Heart right ventricle (tissue), 16 donors: ENCODE results near the gene PPEF2. TPM values are rescaled to one million over a fixed set of nuclear protein-coding genes. Genes with fewer than 3 reads are reported as not detected.
"Not testable (repeated sequence)": the region's sequence is repeated elsewhere in the genome, so short reads cannot be mapped to it uniquely, and the experiment has no call there.

Source experiments
- ATAC-seq, 8 donors: fragments of 200-7000 bp; cut with Tn5 transposase; one replicate each; pipeline ENCODE4 v1.9.1; 2020; ENCODE audit warnings: mild to moderate bottlenecking in 8 of 8, moderate library complexity in 8 of 8, moderate number of reproducible peaks in 1 of 8
- DNase-seq, 2 donors: peaks; one replicate each; pipeline ENCODE4 v3.0.0-alpha.2; 2020
- H3K27ac ChIP-seq, 10 donors: fragments of 200-600 bp; sonication (generic) in 2 of 10; one replicate each; pipeline versions ENCODE4 v1.5.0 to v1.8.0; 2020 to 2022; ENCODE audit warnings: mild to moderate bottlenecking in 3 of 10
- H3K27me3 ChIP-seq, 7 donors: fragments of 200-600 bp; one replicate each; pipeline ENCODE4 v1.8.0; 2021 to 2022; ENCODE audit warnings: mild to moderate bottlenecking in 2 of 7
- H3K36me3 ChIP-seq, 9 donors: fragments of 200-600 bp; sonication (generic) in 1 of 9; one replicate each; pipeline versions ENCODE4 v1.5.0 to v1.8.0; 2020 to 2022; ENCODE audit warnings: mild to moderate bottlenecking in 2 of 9
- H3K4me1 ChIP-seq, 9 donors: fragments of 200-600 bp; sonication (generic) in 1 of 9; one replicate each; pipeline versions ENCODE4 v1.5.0 to v1.8.0; 2020 to 2022; ENCODE audit warnings: mild to moderate bottlenecking in 4 of 9
- H3K4me3 ChIP-seq, 10 donors: fragments of 200-600 bp; sonication (generic) in 2 of 10; one replicate each; pipeline versions ENCODE4 v1.5.0 to v1.8.0; 2020 to 2022; ENCODE audit warnings: mild to moderate bottlenecking in 7 of 10, moderate library complexity in 2 of 10
- H3K9me3 ChIP-seq, 11 donors: fragments of 200-600 bp in 10 of 11; sonication (generic) in 2 of 11; one replicate each; pipeline versions ENCODE4 v1.5.0 to v1.8.0; 2013 to 2022; ENCODE audit warnings: mild to moderate bottlenecking in 2 of 11, control low read depth in 1 of 11, moderate library complexity in 1 of 11
- CTCF ChIP-seq, 9 donors: fragments of 200-600 bp; sonication (generic) in 2 of 9; IDR thresholded peaks; one replicate each; pipeline versions ENCODE4 v1.5.0 to v1.8.0; 2021 to 2022; ENCODE audit warnings: antibody characterized with exemption in 9 of 9, mild to moderate bottlenecking in 5 of 9, moderate library complexity in 1 of 9
- WGBS, 2 donors: extraction: QIAGEN DNeasy Blood & Tissue Kit; methylation state at CpG; one replicate each; pipeline ENCODE4 v1.1.7; 2013; ENCODE audit warnings: inconsistent platforms in 1 of 2; 5-methylcytosine and 5-hydroxymethylcytosine counted together
- intact Hi-C, 10 donors: fragments of 100-400 bp; cut with DNase I; formaldehyde crosslinking; loops; one replicate each; pipeline versions ENCODE4 v1.11.1 to v1.14.2; 2022
- polyA plus RNA-seq, 2 donors: library from polyadenylated mRNA; stranded (reverse); fragments of 200-250 nt; gene quantifications; one replicate each; pipeline ENCODE4 v1.2.3, GENCODE V29; 2013
- total RNA-seq, 10 donors: library from RNA; stranded (reverse); fragmentation: NEBNext Ultra II Directional in 3 of 10; extraction: Animal tissue kit (Norgen Biotek cat#: 25700) in 3 of 10; gene quantifications; one replicate each; pipeline versions ENCODE4 v1.2.1 to v1.2.4, GENCODE V29; 2021 to 2023
- donor health status: Arrhythmogenic right ventricular cardiomyopathy.
- donor health status: ischemic (EF 13 %, LVEDD 7.1; RV severe dilation, severe dysfunction).
- donor health status: healthy with polysubstance abuse.
- donor health status: DM: no; HTN: yes; CAD: no.
- donor health status: DM: no; HTN: no; CAD: no.
- donor health status: ischemic (EF 25% LVEDD 6.9; RV normal size, moderate dysfunction).
- donor health status: ischemic (EF 25% LVEDD 5.7; RV mildly dilated, moderate dysfunction).
- donor health status: healthy.
- donor health status: DM: yes; HTN: yes; CAD: no.
- donor health status: Ischemic cardiomyopathy.
- donor health status: ischemic (EF 35%, LVEDD 5.7; RV mildly dilated, moderate dysfunction).
- donor health status: nonischemic (EF 11% LVEDD 7.7; RV severe dilation, severe dysfunction).
- donor health status: DM: yes; HTN: yes; CAD: no.
- donor health status: PGD.
- donor health status: ischemic (EF 29% LVEDD 5.4; RV normal size, mild dysfunction).
- donor health status: nonischemic (EF 23%, LVEDD 6.1; RV moderate dilation, normal function).

Gene PPEF2
- total and polyA plus RNA-seq, 12 donors, result not detected

- no peak for TF ChIP-seq CTCF (IDR thresholded peaks at IDR 0.05)
- no peaks in the 10 kb centered on the region for H3K27me3 ChIP-seq
- no peaks in the 10 kb centered on the region for H3K9me3 ChIP-seq
- peaks cover 0 to 17% (median 10%) of the 10 kb centered on the region in 9 donors for H3K4me1 ChIP-seq
- 0 to 2% methylated on average over 67 of the region's 67 CpGs for WGBS, 2 donors
- H3K36me3 ChIP-seq, result peaks cover 0 to 39% (median 0%) of the 10 kb centered on the region in 9 donors
- peak overlapping the region; percentile 70 to 98 (median 76) for H3K4me3 ChIP-seq
- intact Hi-C loops, result loop anchor here in 1 of 10 donors (10.0 kb wide), 1 partner anchor 135 kb away; no protein-coding TSS in a partner anchor
- DNase-seq (peak; percentile 78 to 80), ATAC-seq (peak; percentile 84 to 93 (median 90))
- H3K27ac ChIP-seq, result peak overlapping the region; percentile 46 to 92 (median 76)
Observed at GRCh38 chr4:75939890-75940691, 37.8 kb upstream of the PPEF2 start.

- 93 to 97% methylated on average over 1 of the region's 1 CpG for WGBS, 2 donors
- Histone ChIP-seq H3K27me3 (no peaks in the 10 kb centered on the region), H3K4me1 (peaks cover 0 to 11% (median 6%) of the 10 kb centered on the region in 9 donors), H3K9me3 (no peaks in the 10 kb centered on the region), H3K4me3 (no peak overlapping the region), H3K27ac (no peak overlapping the region), H3K36me3 (peaks cover 0 to 71% (median 0%) of the 10 kb centered on the region in 9 donors)
- ATAC-seq, result no peak
- no peak for DNase-seq
- intact Hi-C loops, result no loop called here
- TF ChIP-seq CTCF (IDR thresholded peaks at IDR 0.05), result no peak
Observed at GRCh38 chr4:75935628-75936027, 33.4 kb upstream of the PPEF2 start.

DNA sequence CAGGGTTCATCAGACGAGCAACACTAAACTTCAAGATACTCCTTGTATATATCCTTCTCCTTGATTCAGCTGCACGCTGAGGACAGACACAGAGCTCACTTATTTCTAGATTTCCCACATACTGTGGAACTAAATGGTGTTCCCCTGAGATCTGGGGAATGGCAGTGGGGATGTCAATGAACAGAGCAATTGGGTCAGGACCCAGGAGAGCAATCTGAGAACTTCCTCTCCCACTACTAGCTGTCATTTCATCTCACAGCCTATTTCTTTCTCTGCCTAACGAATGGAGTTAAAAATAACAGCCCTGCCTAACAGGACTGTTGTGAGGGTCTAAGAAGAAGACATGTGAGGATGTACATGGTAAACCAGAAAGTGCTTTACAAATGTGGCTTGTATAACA, 27.9 kb upstream of the PPEF2 start:
- Histone ChIP-seq H3K9me3 (no peaks in the 10 kb centered on the region), H3K36me3 (peaks cover 0 to 87% (median 0%) of the 10 kb centered on the region in 9 donors), H3K4me3 (no peak overlapping the region), H3K4me1 (no peaks in the 10 kb centered on the region), H3K27ac (no peak overlapping the region), H3K27me3 (no peaks in the 10 kb centered on the region)
- TF ChIP-seq CTCF (IDR thresholded peaks at IDR 0.05), result no peak
- 78 to 82% methylated on average over 3 of the region's 3 CpGs for WGBS, 2 donors
- intact Hi-C loops, result no loop called here
- DNase-seq, result no peak
- ATAC-seq, result no peak

DNA sequence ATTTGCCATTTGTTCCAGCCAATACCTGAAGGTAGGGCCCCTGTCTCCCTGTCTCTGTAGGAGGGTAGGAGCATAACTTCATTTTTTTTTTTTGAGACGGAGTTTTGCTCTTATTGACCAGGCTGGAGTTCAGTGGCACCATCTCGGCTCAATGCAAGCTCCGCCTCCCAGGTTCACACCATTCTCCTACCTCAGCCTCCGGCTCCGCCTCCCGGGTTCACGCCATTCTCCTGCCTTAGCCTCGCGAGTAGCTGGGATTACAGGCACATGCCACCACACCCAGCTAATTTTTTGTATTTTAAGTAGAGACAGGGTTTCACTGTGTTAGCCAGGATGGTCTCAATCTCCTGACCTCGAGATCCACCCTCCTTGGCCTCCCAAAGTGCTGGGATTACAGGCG, 22.7 kb upstream of the PPEF2 start:
- H3K27ac ChIP-seq, H3K4me1 ChIP-seq, DNase-seq, ATAC-seq, H3K4me3 ChIP-seq, H3K9me3 ChIP-seq, H3K27me3 ChIP-seq: not testable (repeated sequence)
- peaks cover 0 to 90% (median 11%) of the 10 kb centered on the region in 9 donors for H3K36me3 ChIP-seq
- 92 to 95% methylated on average over 11 of the region's 11 CpGs for WGBS, 2 donors
- intact Hi-C loops, result loop anchor here in 1 of 10 donors (5.0 kb wide), 1 partner anchor 867 kb away; no protein-coding TSS in a partner anchor
